SK-N-SH treated with all-trans-retinoic acid at 6 μM for 48 hours (cell line): Measurements from ENCODE around the gene FRMD1.

Experiments used
- OSR1 ChIP-seq: fragments of 250-450 bp; sonication (Bioruptor Pico); IDR thresholded peaks from 2 replicates; pipeline ENCODE4 v1.8.0; 2022; ENCODE audit warnings: moderate library complexity, mild to moderate bottlenecking, inconsistent platforms
- TSHZ2 ChIP-seq: fragments of 250-450 bp; sonication (Bioruptor Pico); IDR thresholded peaks from 2 replicates; pipeline ENCODE4 v1.5.0; 2020; ENCODE audit warnings: mild to moderate bottlenecking, moderate library complexity

DNA sequence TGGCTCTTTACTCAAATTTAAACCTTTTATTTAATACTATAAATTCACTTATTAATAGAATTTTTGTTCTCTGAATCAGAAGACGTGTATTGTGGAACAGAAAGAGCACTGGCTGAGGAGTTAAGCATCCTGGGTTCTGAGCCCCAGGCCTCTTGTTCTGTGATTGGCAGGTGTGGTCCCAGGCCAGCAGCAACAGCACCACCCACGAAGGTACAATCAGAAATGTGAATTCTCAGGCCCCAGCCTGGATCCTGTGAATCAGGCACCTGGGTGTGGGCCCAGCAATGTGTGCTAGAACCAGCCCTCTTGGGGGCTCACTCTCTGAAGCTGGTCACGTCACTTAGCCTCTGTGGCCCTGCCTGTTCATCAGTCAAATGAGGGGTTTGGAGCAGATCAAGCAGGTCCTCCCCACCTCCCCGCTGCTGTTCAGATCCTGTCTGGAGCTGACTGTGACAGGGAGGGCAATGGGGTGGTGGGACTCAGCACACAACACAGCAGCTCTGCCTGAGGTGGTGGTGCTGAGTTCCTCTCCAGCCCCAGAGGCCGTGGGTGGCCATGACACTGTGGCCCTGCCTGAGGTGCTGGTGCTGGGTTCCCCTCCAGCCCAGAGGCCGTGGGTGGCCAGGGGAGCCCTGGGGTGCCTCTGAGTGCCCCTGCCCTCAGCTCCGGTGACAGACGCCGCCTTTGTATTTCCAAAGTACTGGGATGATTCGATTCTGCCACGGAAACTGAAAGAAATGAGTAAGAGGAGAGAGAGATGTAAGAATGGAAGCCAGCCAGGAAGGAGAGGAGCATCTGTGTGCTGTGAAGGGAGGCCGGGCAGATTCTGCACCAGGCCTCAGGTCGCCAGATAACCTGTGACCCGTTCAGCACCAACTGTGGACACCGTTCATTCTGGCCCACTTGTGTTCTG lies 41.6 kb upstream of the FRMD1 start:
- TF ChIP-seq OSR1: no peak
- no peak for TF ChIP-seq TSHZ2 (CRISPR knock-in tag)
